Psoas muscle (tissue), 8 donors: ENCODE results near the gene PASK. TPM values are rescaled to one million over a fixed set of nuclear protein-coding genes. Genes with fewer than 3 reads are reported as not detected.

ENCODE experiments used
- ATAC-seq, 4 donors: fragments of 200-7000 bp; cut with Tn5 transposase; one replicate each; pipeline ENCODE4 v1.9.1; 2020; ENCODE audit warnings: moderate library complexity in 3 of 4, mild to moderate bottlenecking in 2 of 4
- DNase-seq, 2 donors: peaks; one replicate each; pipeline ENCODE4 v3.0.0-alpha.2; 2020
- H3K27ac ChIP-seq: fragments of 200-600 bp; one replicate; pipeline ENCODE4 v1.8.0; 2022
- H3K27me3 ChIP-seq, 3 donors: fragments of 200-600 bp in 1 of 3; one replicate each; pipeline versions ENCODE4 v1.6.1 to v1.8.0; 2013 to 2022; ENCODE audit warnings: low read length in 2 of 3, mild to moderate bottlenecking in 2 of 3, moderate library complexity in 1 of 3; ENCODE audit not compliant: insufficient read depth in 3 of 3
- H3K36me3 ChIP-seq, 2 donors: fragments of 200-600 bp in 1 of 2; one replicate each; pipeline versions ENCODE4 v1.6.1 to v1.8.0; 2013 to 2022; ENCODE audit warnings: low read depth in 1 of 2, mild to moderate bottlenecking in 1 of 2, moderate library complexity in 1 of 2; ENCODE audit not compliant: insufficient read depth in 1 of 2
- H3K4me1 ChIP-seq: fragments of 200-600 bp; one replicate; pipeline ENCODE4 v1.8.0; 2022
- H3K4me3 ChIP-seq: fragments of 200-600 bp; one replicate; pipeline ENCODE4 v1.8.0; 2022; ENCODE audit warnings: mild to moderate bottlenecking
- H3K9me3 ChIP-seq: fragments of 200-600 bp; one replicate; pipeline ENCODE4 v1.8.0; 2022
- CTCF ChIP-seq: fragments of 200-600 bp; IDR thresholded peaks from one replicate; pipeline ENCODE4 v1.8.0; 2022; ENCODE audit warnings: antibody characterized with exemption
- WGBS, 3 donors: extraction: QIAGEN DNeasy Blood & Tissue Kit; methylation state at CpG; one replicate each; pipeline versions ENCODE4 v1.1.6 to v1.1.7; 2013; 5-methylcytosine and 5-hydroxymethylcytosine counted together
- intact Hi-C, 2 donors: fragments of 100-400 bp; cut with DNase I; formaldehyde crosslinking; loops; one replicate each; pipeline versions ENCODE4 v1.11.0 to v1.14.2; 2022
- polyA plus RNA-seq, 3 donors: library from polyadenylated mRNA; stranded (reverse); fragments of 200-250 nt; gene quantifications; one replicate each; pipeline ENCODE4 v1.2.3, GENCODE V29; 2013
- total RNA-seq, 4 donors: library from RNA; stranded (reverse); fragmentation: NEBNext Ultra II Directional in 2 of 4; extraction: Animal tissue kit (Norgen Biotek cat#: 25700) in 2 of 4; gene quantifications; one replicate each; pipeline versions ENCODE4 v1.2.1 to v1.2.4, GENCODE V29; 2021 to 2023
- donor health status: healthy with polysubstance abuse.
- donor health status: DM: no; HTN: no; CAD: no; lungs with moderate emphysema.
- donor health status: Bipolar disorder and iron deficiency.
- donor health status: healthy.
- donor health status: DM: yes; HTN: yes; CAD: no.
- donor health status: DM: no; HTN: no; CAD: no.
- donor health status: DM: no; HTN: no; CAD: no.
- donor health status: DM: yes; HTN: yes; CAD: no.

Gene PASK
- total and polyA plus RNA-seq, 7 donors = 0.41 to 1.9 (median 0.95) TPM

DNA sequence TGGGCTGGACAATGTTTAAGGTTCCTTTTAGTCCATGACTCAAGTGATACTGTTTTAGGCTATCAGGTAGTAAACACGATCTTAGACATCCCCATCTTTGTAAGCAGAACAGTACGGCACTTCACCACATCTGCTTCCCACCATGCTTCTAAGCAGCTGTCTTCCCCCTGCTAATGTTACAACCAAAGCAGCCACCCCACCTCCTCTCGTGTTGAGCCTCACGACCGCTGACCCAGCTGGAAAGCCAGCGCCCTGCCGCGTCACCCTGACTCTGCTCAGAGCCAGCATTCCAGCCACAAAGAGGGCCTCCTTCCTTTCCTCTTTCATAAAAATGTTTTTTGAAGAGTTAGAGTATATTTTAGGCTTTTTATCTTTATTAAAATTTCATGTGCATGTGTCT, 56.6 kb downstream of the PASK start:
- ATAC-seq = peak; percentile 79 to 94 (median 82)
- intact Hi-C loops = no loop called here
- Histone ChIP-seq H3K9me3 (no peaks in the 10 kb centered on the region), H3K4me3 (no peak overlapping the region), H3K4me1 (peaks cover 8% of the 10 kb centered on the region), H3K27me3 (no peaks in the 10 kb centered on the region), H3K27ac (peak overlapping the region; percentile 76), H3K36me3 (peaks cover 12 to 98% of the 10 kb centered on the region in 2 donors)
- TF ChIP-seq CTCF = no peak
- peak in 1 of 2 donors; percentile 68 for DNase-seq
- 34 to 55% (median 45%) methylated on average over 8 of the region's 8 CpGs for whole genome bisulfite sequencing, 3 donors

DNA sequence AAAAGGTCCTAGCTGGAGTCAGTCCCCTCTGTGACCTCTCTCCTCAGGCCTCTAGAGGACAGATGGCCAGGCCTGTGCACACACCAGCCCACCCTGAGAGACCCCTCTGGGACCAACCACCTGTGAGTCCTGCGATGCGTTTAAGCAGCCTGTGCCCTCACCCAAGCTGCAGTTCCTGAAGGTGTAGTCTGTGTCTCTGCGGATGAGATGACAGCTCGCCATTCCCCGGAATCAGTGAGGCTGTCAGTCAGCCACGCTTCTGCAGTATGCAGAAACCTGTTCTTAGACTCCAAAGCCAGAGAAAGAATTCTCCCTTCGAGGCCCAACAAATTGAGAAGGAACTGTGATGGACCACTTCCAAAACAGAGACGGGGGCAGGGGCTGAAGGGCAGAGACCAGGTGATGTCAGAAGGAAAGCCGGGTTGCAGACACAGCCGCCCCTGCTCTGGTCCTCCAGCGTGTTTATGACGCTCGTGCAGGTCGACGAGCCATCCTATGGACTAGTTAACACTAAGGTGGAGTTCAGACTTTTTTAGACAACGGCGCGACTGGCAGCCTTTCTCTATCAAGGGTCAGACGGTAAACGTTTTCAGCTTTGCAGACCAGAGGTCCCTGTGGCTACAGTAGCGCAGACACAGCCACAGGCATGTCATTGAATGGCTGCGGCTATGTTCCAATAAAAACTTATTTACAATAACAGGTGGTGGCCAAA, 57.4 kb downstream of the PASK start:
- peaks cover 8% of the 10 kb centered on the region for H3K4me1 ChIP-seq
- intact Hi-C loops = no loop called here
- ATAC-seq (no peak), DNase-seq (peak in 1 of 2 donors; percentile 31)
- no peaks in the 10 kb centered on the region for H3K27me3 ChIP-seq
- H3K9me3 ChIP-seq = no peaks in the 10 kb centered on the region
- WGBS, 3 donors = 82 to 91% (median 85%) methylated on average over 22 of the region's 22 CpGs
- H3K36me3 ChIP-seq = peaks cover 12 to 98% of the 10 kb centered on the region in 2 donors
- peak overlapping the region; percentile 76 for H3K27ac ChIP-seq
- no peak overlapping the region for H3K4me3 ChIP-seq
- no peak for TF ChIP-seq CTCF

DNA sequence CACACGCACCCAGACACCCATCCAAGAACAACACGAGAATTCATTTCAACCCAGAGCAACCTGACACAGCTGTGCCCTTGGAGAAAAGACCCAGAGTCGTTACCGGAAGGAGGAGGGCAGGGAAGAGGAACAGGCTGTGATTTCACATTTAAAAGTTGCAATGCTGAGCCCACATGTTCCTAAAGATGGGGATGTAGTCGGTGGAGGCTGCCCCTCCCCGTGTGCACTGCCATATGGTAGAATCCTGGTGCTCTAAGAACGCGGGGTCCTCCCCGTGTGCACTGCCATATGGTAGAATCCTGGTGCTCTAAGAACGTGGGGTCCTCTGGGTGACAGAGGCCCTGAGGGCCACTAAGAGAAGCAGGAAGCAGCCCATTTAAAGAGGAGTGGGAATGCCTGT, 58.1 kb downstream of the PASK start:
- H3K27me3 ChIP-seq = no peaks in the 10 kb centered on the region
- no peaks in the 10 kb centered on the region for H3K9me3 ChIP-seq
- H3K4me1 ChIP-seq = peaks cover 8% of the 10 kb centered on the region
- intact Hi-C loops = no loop called here
- peaks cover 18 to 98% of the 10 kb centered on the region in 2 donors for H3K36me3 ChIP-seq
- 64 to 73% (median 64%) methylated on average over 10 of the region's 10 CpGs for WGBS, 3 donors
- no peak overlapping the region for H3K4me3 ChIP-seq
- H3K27ac ChIP-seq = peak overlapping the region; percentile 76
- DNase-seq = no peak
- no peak for TF ChIP-seq CTCF
- ATAC-seq = no peak

DNA sequence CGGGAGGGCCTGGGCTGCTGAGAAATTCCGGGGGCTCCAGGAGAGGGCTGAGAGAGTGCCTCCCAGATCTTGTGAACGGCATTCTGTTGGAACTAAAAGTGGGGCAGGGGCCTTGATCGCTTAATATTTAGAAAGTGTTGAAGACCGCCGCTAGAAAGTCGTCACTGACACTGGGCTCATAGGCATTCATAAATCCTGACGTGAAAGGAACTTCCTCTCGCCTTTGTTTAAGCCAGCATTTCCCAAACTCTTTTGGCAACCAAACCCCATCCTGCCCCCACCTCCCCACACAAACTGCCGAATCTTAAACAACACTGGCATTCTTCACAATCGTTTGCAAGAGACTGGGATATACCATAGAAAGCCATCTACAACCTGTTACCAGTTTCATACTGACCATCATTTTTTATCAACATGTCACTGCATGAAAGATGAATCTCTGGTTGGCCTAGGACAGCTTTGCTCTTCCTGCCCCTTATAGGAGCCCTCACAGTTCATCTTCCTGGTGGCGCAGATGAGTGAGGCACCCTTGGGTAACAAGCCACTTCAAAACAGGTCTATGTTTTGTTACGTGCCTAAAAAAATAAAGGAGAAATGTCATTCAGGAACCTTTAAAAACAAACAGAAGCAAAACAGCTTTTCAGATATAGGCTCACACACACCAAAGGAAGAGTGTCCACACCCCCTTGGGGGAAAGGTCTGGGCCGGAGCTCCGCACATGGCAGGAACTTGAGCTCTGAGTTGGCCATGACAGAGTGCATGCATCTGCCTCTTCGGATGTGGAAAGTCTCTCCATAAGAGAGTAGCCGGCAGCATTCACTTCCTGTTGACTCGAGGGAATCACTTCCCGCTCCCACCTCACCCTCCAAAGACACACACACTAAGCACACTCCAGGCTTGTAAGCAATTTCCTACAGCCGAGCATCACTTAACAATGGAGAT, 60.2 kb downstream of the PASK start:
- WGBS, 3 donors = 67 to 75% (median 70%) methylated on average over 20 of the region's 20 CpGs
- Histone ChIP-seq H3K27me3 (no peaks in the 10 kb centered on the region), H3K4me1 (peaks cover 8% of the 10 kb centered on the region), H3K9me3 (no peaks in the 10 kb centered on the region), H3K27ac (no peak overlapping the region), H3K4me3 (no peak overlapping the region), H3K36me3 (peaks cover 18 to 95% of the 10 kb centered on the region in 2 donors)
- peak in 1 of 2 donors; percentile 44 for DNase-seq
- TF ChIP-seq CTCF = no peak
- intact Hi-C loops = loop anchor here in 1 of 2 donors (10.0 kb wide), 1 partner anchor 234 kb away; no protein-coding TSS in a partner anchor
- ATAC-seq = no peak
